Measurements from ENCODE around the gene KRT1.

KRT1 gene

GRCh38 chr12:52631264-52631663, 48.9 kb downstream of the KRT1 start:
- Histone ChIP-seq H3K9me3 (ENCODE audit: insufficient read depth, low read depth, low read length) (no peaks in the 10 kb centered on the region), H3K4me3 (ENCODE audit: low read length) (no peak overlapping the region), H3K27ac (ENCODE audit: low read length) (no peak overlapping the region), H3K36me3 (ENCODE audit: insufficient read depth, low read depth, low read length) (no peaks in the 10 kb centered on the region), H3K27me3 (ENCODE audit: insufficient read depth, low read length) (no peaks in the 10 kb centered on the region; the same call in 1 of the 2 replicates), H3K9ac (ENCODE audit: low read depth, low read length) (no peak overlapping the region), H3K4me1 (ENCODE audit: insufficient read depth, low read length) (no peaks in the 10 kb centered on the region)

- H3K36me3 ChIP-seq (ENCODE audit: insufficient read depth, low read depth, low read length), result no peaks in the 10 kb centered on the region
- H3K4me3 ChIP-seq (ENCODE audit: low read length), result no peak overlapping the region
- H3K27me3 ChIP-seq (ENCODE audit: insufficient read depth, low read length), result no peaks in the 10 kb centered on the region; the same call in 1 of the 2 replicates
- H3K4me1 ChIP-seq (ENCODE audit: insufficient read depth, low read length), result no peaks in the 10 kb centered on the region
- H3K27ac ChIP-seq (ENCODE audit: low read length), result no peak overlapping the region
- no peak overlapping the region for H3K9ac ChIP-seq (ENCODE audit: low read depth, low read length)
- H3K9me3 ChIP-seq (ENCODE audit: insufficient read depth, low read depth, low read length), result no peaks in the 10 kb centered on the region
Measured at GRCh38 chr12:52630599-52631200, 49.5 kb downstream of the KRT1 start.

GRCh38 chr12:52630008-52630500, 50.2 kb downstream of the KRT1 start:
- Histone ChIP-seq H3K36me3 (ENCODE audit: insufficient read depth, low read depth, low read length) (no peaks in the 10 kb centered on the region), H3K9me3 (ENCODE audit: insufficient read depth, low read depth, low read length) (no peaks in the 10 kb centered on the region), H3K27ac (ENCODE audit: low read length) (no peak overlapping the region), H3K4me3 (ENCODE audit: low read length) (no peak overlapping the region), H3K4me1 (ENCODE audit: insufficient read depth, low read length) (no peaks in the 10 kb centered on the region), H3K27me3 (ENCODE audit: insufficient read depth, low read length) (no peaks in the 10 kb centered on the region; the same call in 1 of the 2 replicates), H3K9ac (ENCODE audit: low read depth, low read length) (no peak overlapping the region)

- Histone ChIP-seq H3K27ac (ENCODE audit: low read length) (no peak overlapping the region), H3K9ac (ENCODE audit: low read depth, low read length) (no peak overlapping the region), H3K27me3 (ENCODE audit: insufficient read depth, low read length) (no peaks in the 10 kb centered on the region; the same call in 1 of the 2 replicates)
Measured at GRCh38 chr12:52629281-52630007, 50.8 kb downstream of the KRT1 start.

GRCh38 chr12:52628841-52629240, 51.4 kb downstream of the KRT1 start:
- Histone ChIP-seq H3K27me3 (ENCODE audit: insufficient read depth, low read length) (no peaks in the 10 kb centered on the region; the same call in 1 of the 2 replicates), H3K9me3 (ENCODE audit: insufficient read depth, low read depth, low read length) (no peaks in the 10 kb centered on the region), H3K9ac (ENCODE audit: low read depth, low read length) (no peak overlapping the region), H3K4me3 (ENCODE audit: low read length) (no peak overlapping the region), H3K36me3 (ENCODE audit: insufficient read depth, low read depth, low read length) (no peaks in the 10 kb centered on the region), H3K27ac (ENCODE audit: low read length) (no peak overlapping the region), H3K4me1 (ENCODE audit: insufficient read depth, low read length) (no peaks in the 10 kb centered on the region)

More at GRCh38 chr12:52629281-52630007, 50.8 kb downstream of the KRT1 start:
- no peaks in the 10 kb centered on the region for H3K36me3 ChIP-seq (ENCODE audit: insufficient read depth, low read depth, low read length)
- no peaks in the 10 kb centered on the region for H3K9me3 ChIP-seq (ENCODE audit: insufficient read depth, low read depth, low read length)
- H3K4me3 ChIP-seq (ENCODE audit: low read length), result no peak overlapping the region
- no peaks in the 10 kb centered on the region for H3K4me1 ChIP-seq (ENCODE audit: insufficient read depth, low read length)

GRCh38 chr12:52628111-52628507, 52.1 kb downstream of the KRT1 start:
- Histone ChIP-seq H3K4me1 (ENCODE audit: insufficient read depth, low read length) (no peaks in the 10 kb centered on the region), H3K36me3 (ENCODE audit: insufficient read depth, low read depth, low read length) (no peaks in the 10 kb centered on the region), H3K9ac (ENCODE audit: low read depth, low read length) (no peak overlapping the region), H3K27ac (ENCODE audit: low read length) (no peak overlapping the region), H3K9me3 (ENCODE audit: insufficient read depth, low read depth, low read length) (no peaks in the 10 kb centered on the region), H3K27me3 (ENCODE audit: insufficient read depth, low read length) (no peaks in the 10 kb centered on the region; the same call in 1 of the 2 replicates), H3K4me3 (ENCODE audit: low read length) (no peak overlapping the region)

- no peaks in the 10 kb centered on the region for H3K36me3 ChIP-seq (ENCODE audit: insufficient read depth, low read depth, low read length)
- H3K27me3 ChIP-seq (ENCODE audit: insufficient read depth, low read length), result no peaks in the 10 kb centered on the region; the same call in 1 of the 2 replicates
- no peaks in the 10 kb centered on the region for H3K9me3 ChIP-seq (ENCODE audit: insufficient read depth, low read depth, low read length)
- H3K4me1 ChIP-seq (ENCODE audit: insufficient read depth, low read length), result no peaks in the 10 kb centered on the region
- no peak overlapping the region for H3K27ac ChIP-seq (ENCODE audit: low read length)
- no peak overlapping the region for H3K4me3 ChIP-seq (ENCODE audit: low read length)
- no peak overlapping the region for H3K9ac ChIP-seq (ENCODE audit: low read depth, low read length)
Measured at GRCh38 chr12:52627395-52628110, 52.7 kb downstream of the KRT1 start.

All from iPS-20b (cell line).